Activated CD4-positive, alpha-beta memory T cell treated with anti-CD3 and anti-CD28 coated beads, Interleukin-2, amount 10 ng/mL, durations not matched to agents 7 days and 5 days (primary cell): ENCODE data around the gene TCHP. TPM values are rescaled to one million over a fixed set of nuclear protein-coding genes. Genes with fewer than 3 reads are reported as not detected.
"Not testable (repeated sequence)": the region's sequence is repeated elsewhere in the genome, so short reads cannot be mapped to it uniquely, and the experiment has no call there.

Experiments used
- CTCF ChIA-PET: fragments of 350-600 bp; sonication (Branson Sonifier 250); formaldehyde crosslinking; loops from one replicate; lab custom pipeline; 2021; ENCODE audit warnings: antibody characterized with exemption, inconsistent platforms; lab: Charles Lee
- POLR2A ChIA-PET: fragments of 350-600 bp; sonication (Branson Sonifier 250); formaldehyde crosslinking; loops from one replicate; lab custom pipeline; 2021; ENCODE audit warnings: antibody characterized with exemption; lab: Charles Lee
- DNase-seq: peaks from one replicate; pipeline ENCODE4 v3.0.0-alpha.2; 2020
- H3K27ac Mint-ChIP-seq: one replicate; pipeline ENCODE4 v1.8.0; 2021; ENCODE audit warnings: mild to moderate bottlenecking, mixed read lengths
- H3K27me3 Mint-ChIP-seq: one replicate; pipeline ENCODE4 v1.8.0; 2021; ENCODE audit warnings: mixed read lengths
- H3K36me3 Mint-ChIP-seq: one replicate; pipeline ENCODE4 v1.8.0; 2021; ENCODE audit warnings: low read depth, mixed read lengths
- H3K4me1 Mint-ChIP-seq: one replicate; pipeline ENCODE4 v1.8.0; 2021; ENCODE audit warnings: mixed read lengths
- H3K4me3 Mint-ChIP-seq: one replicate; pipeline ENCODE4 v1.8.0; 2021; ENCODE audit warnings: mild to moderate bottlenecking, mixed read lengths
- H3K9me3 Mint-ChIP-seq: one replicate; pipeline ENCODE4 v1.8.0; 2021; ENCODE audit warnings: mixed read lengths
- total RNA-seq, 2 experiments: library from RNA; stranded (reverse); gene quantifications; one replicate each; pipeline ENCODE4 v1.2.3, GENCODE V29; 2021

TCHP gene
- total RNA-seq, 2 experiments from 2014 or later: 35.0 to 35.3 TPM

DNA sequence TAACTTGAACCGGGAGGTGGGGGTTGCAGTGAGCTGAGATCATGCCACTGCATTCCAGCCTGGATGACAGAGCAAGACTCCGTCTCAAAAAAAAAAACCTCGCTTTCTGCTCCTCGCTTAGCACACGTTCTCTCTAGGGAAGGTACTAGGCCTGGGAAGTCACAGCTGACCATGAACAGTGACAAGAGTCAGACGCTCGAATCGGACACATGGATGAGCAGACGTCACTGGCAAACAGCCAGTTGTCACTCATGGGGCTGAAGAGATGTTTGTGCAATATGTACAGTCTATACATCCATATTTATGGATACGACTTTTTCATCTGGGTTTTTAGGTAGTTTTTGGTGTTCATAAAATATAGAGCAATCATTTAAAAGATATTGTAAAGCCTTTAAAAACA is 19.4 kb downstream of the TCHP start:
- Mint-ChIP-seq H3K27me3 (no peaks in the 10 kb centered on the region), H3K4me3 (no peak overlapping the region), H3K4me1 (no peaks in the 10 kb centered on the region), H3K9me3 (no peaks in the 10 kb centered on the region), H3K36me3 (peaks cover 59% of the 10 kb centered on the region), H3K27ac (no peak overlapping the region)
- no peak for DNase-seq
- POLR2A ChIA-PET: interaction anchor here (0.6 to 1.9 kb wide), 3 partner anchors 16 to 312 kb away, joined by 3 to 7 read pairs (median 3); partner anchors contain the start of gene TCHP
- CTCF ChIA-PET: interaction anchor here (0.9 to 1.5 kb wide), 3 partner anchors 9 to 74 kb away, joined by 3 to 5 read pairs (median 3); no protein-coding TSS in a partner anchor

DNA sequence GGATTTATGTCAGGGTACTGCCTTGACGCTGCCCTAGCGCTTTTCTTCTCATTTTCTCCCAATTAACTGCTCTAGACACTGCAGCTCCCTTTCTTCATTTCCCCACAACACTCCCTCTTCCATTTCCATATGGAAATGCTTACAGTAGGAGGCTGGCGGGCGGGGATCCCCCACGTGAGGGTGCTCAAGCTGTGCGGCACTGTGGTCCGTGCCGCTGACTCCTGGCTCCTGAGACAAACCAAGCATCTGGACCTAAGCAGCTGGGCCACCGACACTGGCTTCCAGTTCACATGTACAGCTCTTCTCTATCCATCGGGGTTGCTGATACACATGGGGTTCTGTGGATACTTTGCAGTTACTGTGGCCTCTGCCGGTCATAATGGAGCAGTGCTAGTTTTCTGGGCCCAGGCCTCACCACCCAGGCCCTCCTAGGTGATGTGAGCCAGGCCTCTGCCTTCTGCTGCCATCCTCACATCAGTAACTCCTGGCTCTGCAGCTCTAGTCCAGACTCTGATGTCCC is 20.2 kb downstream of the TCHP start:
- CTCF ChIA-PET: interaction anchor here (0.9 to 1.5 kb wide), 4 partner anchors 8 to 75 kb away, joined by 3 to 5 read pairs (median 3); no protein-coding TSS in a partner anchor
- Mint-ChIP-seq H3K4me3 (no peak overlapping the region), H3K27me3 (no peaks in the 10 kb centered on the region), H3K27ac (no peak overlapping the region), H3K9me3 (no peaks in the 10 kb centered on the region), H3K36me3 (peaks cover 55% of the 10 kb centered on the region), H3K4me1 (no peaks in the 10 kb centered on the region)
- DNase-seq: no peak
- POLR2A ChIA-PET: interaction anchor here (1.2 to 1.9 kb wide), 2 partner anchors 17 to 20 kb away, joined by 3 to 7 read pairs; partner anchors contain the start of gene TCHP

DNA sequence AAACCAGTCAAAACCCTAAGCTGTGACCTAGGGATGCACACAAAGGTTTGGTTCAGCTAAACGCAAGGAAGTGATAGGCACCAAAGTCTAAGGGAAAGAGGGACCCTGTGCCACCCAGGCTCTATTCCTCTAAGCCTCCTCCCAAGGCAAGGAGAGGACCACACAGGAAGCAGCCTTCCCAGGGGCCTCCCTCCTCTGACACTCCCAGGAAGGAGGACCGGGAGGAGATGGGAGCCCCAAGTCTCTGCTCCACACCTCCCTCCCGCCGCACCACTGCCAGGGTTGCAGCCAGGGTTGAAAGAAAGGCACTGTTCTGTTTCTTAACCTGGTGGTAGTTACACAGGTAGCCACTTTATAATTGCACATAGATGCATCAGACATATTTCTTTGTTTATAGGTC is 21.9 kb downstream of the TCHP start:
- ChIA-PET POLR2A (no interaction called here), CTCF (interaction anchor here (0.8 kb wide), 1 partner anchor 68 kb away, joined by 3 read pairs; no protein-coding TSS in a partner anchor)
- H3K4me1 Mint-ChIP-seq: no peaks in the 10 kb centered on the region
- peaks cover 40% of the 10 kb centered on the region for H3K36me3 Mint-ChIP-seq
- no peak overlapping the region for H3K27ac Mint-ChIP-seq
- DNase-seq: no peak
- no peaks in the 10 kb centered on the region for H3K9me3 Mint-ChIP-seq
- no peaks in the 10 kb centered on the region for H3K27me3 Mint-ChIP-seq
- H3K4me3 Mint-ChIP-seq: no peak overlapping the region

DNA sequence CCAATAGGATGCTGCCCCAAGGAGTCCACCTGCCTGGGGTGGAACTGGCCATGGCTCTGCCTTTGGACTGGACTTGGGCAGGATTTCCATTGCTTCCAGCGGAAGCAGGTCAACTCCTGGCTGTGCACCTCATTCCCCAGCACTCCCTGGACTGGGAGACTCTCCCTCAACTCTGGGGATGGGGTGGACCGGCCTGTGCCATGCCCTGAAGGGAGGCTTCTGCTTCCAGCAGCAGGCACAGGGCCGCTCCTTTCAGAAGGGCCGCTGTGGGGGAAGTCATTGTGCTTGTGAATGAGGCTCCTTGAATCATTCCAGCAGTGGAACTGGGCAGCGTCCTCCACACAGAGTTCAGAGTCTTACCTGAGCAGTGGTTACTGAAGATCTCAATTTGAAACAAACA is 23.0 kb downstream of the TCHP start:
- ChIA-PET POLR2A (no interaction called here), CTCF (no interaction called here)
- DNase-seq: no peak
- H3K27ac Mint-ChIP-seq: no peak overlapping the region
- no peak overlapping the region for H3K4me3 Mint-ChIP-seq
- H3K27me3 Mint-ChIP-seq: no peaks in the 10 kb centered on the region
- no peaks in the 10 kb centered on the region for H3K4me1 Mint-ChIP-seq
- no peaks in the 10 kb centered on the region for H3K9me3 Mint-ChIP-seq
- H3K36me3 Mint-ChIP-seq: peaks cover 36% of the 10 kb centered on the region

DNA sequence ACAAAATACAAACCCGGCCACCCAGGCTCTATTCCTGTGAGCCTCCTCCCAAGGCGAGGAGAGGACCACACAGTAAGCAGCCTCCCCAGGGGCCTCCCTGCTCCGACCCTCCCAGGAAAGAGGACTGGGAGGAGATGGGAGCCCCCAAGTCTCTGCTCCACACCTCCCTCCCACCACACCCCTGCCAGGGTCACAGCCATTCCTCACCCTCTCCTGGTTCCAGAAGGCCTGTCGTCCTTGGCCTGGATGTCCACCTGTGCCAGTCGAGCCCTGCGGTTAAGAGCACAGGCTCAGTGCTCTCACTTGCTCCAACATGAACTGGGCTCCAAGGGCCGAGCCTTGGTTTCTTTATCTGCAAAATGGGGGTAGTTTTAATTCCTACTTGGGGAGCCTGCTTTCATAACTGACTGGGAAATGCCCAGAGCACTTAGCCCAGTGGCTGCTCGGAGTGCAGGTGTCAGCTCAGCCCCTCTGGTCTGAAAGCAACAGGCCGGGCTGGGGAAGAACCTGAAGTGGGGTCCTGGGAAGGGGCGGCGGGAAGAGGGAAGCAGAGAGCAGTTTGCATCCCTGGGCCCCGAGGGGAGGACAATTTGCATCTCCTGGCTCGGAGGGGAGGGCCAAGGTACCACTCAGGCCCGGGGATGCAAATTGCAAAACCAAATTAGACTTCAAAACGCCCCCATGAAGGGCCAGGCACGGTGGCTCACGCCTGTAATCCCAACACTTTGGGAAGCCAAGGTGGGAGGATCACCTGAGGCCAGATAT is 23.6 kb downstream of the TCHP start:
- Mint-ChIP-seq H3K27ac (no peak overlapping the region), H3K9me3 (no peaks in the 10 kb centered on the region), H3K36me3 (peaks cover 34% of the 10 kb centered on the region), H3K27me3 (no peaks in the 10 kb centered on the region), H3K4me3 (no peak overlapping the region), H3K4me1 (no peaks in the 10 kb centered on the region)
- DNase-seq: no peak
- ChIA-PET POLR2A (no interaction called here), CTCF (interaction anchor here (6.8 kb wide), 1 partner anchor 70 kb away, joined by 38 read pairs; no protein-coding TSS in a partner anchor)

DNA sequence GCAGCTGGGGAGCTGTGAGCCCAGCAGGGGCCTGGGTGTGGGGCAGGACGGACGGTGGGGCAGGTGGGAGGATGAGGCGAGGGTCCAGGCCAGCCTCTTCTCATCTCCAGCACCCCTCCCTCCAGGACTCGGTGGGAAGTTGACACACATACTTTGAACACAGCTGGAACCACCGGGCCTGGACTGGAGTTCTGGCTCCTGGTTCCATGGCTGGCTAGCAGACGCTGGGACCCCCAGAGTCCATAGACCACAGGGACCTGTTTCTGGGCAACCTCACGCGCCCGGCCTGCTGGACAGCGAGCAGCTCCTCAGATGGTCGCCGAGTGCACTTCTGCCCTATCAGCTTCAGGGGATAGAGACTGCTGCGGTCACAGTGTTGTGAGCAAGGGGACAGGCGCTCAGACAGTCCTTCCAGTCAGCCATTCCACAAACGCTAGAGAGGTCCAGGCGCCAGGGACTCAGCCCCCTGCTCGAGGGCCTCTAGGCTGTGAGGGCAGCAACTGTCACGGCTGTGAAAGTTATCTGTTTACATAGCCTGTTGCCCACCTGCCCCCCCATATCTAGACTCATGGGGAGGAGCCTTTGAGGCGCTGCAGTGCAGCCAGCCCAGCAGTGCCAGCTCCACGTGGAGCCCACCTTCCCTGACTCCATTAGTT is 25.2 kb downstream of the TCHP start:
- Mint-ChIP-seq H3K4me3 (no peak overlapping the region), H3K36me3 (peaks cover 29% of the 10 kb centered on the region), H3K27me3 (no peaks in the 10 kb centered on the region), H3K27ac (no peak overlapping the region), H3K9me3 (no peaks in the 10 kb centered on the region), H3K4me1 (no peaks in the 10 kb centered on the region)
- ChIA-PET POLR2A (no interaction called here), CTCF (interaction anchor here (6.8 kb wide), 1 partner anchor 72 kb away, joined by 38 read pairs; no protein-coding TSS in a partner anchor)
- DNase-seq: no peak

DNA sequence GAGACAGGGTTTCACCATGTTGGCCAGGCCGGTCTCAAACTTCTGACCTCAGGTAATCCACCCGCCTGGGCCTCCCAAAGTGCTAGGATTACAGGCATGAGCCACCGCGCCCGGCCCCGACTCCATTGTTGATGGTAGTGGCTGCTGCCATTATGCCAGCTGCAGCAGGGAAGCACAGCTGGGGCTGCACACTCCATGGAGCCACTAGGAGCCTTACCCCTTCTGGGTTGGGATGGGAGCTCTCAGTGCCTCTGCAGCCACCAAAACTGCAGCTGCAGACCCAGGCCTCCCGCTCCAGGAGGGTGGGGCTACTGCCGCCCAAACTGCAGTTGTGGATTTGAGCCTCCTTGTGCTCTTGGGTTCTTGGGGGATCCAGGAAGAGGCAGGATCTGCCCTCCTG is 25.9 kb downstream of the TCHP start:
- CTCF ChIA-PET: interaction anchor here (6.8 kb wide), 1 partner anchor 73 kb away, joined by 38 read pairs; no protein-coding TSS in a partner anchor
- POLR2A ChIA-PET: no interaction called here
- Mint-ChIP-seq H3K36me3 (peaks cover 24% of the 10 kb centered on the region), H3K27ac (no peak overlapping the region), H3K9me3 (no peaks in the 10 kb centered on the region), H3K4me1 (no peaks in the 10 kb centered on the region), H3K4me3 (no peak overlapping the region), H3K27me3 (no peaks in the 10 kb centered on the region)
- DNase-seq: no peak

DNA sequence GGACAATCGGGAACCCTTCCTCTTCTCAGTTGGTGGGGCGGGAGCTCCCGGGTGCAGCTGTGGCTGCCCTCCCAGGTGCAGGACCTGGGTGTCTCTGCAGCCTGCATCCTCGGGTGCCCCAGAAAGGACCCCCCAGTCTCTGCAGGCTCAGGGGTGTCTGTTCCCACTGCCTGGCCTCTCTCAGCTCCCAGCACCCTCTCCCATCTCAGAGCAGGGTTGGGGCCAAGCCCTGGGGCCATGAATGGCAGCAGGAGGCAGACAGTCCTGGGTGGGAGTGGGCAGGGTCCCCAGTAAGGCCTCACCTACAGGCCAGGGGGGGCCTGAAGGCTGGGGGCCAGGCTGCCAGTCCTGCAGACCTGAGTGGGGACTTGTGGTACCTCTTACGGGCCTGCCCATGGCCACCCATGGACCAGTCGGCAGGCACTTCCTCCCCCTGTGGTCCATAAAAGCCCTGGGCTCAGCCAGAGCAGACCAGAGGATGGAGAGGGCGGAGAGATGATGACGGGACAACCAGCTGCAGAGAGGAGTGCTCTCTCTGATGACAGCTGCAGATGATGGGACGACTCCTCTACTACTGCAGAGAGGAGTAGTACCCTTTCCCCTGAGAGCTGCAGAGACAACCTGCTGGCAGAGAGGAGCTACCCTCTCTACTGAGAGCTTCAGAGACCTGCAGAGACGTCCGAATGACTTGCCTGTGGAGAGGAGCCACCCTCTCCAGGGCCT is 26.6 kb downstream of the TCHP start:
- Mint-ChIP-seq H3K36me3 (peaks cover 28% of the 10 kb centered on the region), H3K4me3 (no peak overlapping the region), H3K27me3 (no peaks in the 10 kb centered on the region), H3K9me3 (no peaks in the 10 kb centered on the region), H3K4me1 (no peaks in the 10 kb centered on the region), H3K27ac (no peak overlapping the region)
- ChIA-PET POLR2A (interaction anchor here (1.1 kb wide), 1 partner anchor 74 kb away, joined by 4 read pairs; no protein-coding TSS in a partner anchor), CTCF (interaction anchor here (0.7 to 6.8 kb wide), 3 partner anchors 14 to 81 kb away, joined by 5 to 38 read pairs (median 12); no protein-coding TSS in a partner anchor)
- DNase-seq: no peak

DNA sequence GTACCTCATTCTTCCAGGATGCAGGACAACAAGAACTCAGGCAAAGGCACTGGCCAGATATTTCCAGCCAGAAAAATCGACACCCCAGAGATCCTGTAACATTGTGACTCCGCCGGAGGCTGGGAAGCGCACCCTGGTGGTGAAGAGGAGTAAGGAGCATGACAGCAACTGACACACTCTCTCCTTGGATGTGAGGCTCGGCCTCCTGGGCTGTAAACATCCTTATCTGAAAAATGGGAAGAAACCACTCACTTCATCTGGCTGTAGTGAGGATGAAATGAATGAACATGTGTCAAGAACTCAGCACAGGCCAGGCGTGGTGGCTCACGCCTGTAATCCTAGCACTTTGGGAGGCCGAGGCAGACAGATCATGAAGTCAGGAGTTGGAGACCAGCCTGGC is 27.5 kb downstream of the TCHP start:
- peak; percentile 51 for DNase-seq
- ChIA-PET CTCF (interaction anchor here (0.8 to 6.8 kb wide), 7 partner anchors 9 to 107 kb away, joined by 3 to 38 read pairs (median 5); no protein-coding TSS in a partner anchor), POLR2A (interaction anchor here (1.1 kb wide), 1 partner anchor 75 kb away, joined by 4 read pairs; no protein-coding TSS in a partner anchor)
- no peaks in the 10 kb centered on the region for H3K4me1 Mint-ChIP-seq
- no peaks in the 10 kb centered on the region for H3K27me3 Mint-ChIP-seq
- H3K36me3 Mint-ChIP-seq: peaks cover 36% of the 10 kb centered on the region
- H3K4me3 Mint-ChIP-seq: no peak overlapping the region
- H3K9me3 Mint-ChIP-seq: no peaks in the 10 kb centered on the region
- H3K27ac Mint-ChIP-seq: no peak overlapping the region

DNA sequence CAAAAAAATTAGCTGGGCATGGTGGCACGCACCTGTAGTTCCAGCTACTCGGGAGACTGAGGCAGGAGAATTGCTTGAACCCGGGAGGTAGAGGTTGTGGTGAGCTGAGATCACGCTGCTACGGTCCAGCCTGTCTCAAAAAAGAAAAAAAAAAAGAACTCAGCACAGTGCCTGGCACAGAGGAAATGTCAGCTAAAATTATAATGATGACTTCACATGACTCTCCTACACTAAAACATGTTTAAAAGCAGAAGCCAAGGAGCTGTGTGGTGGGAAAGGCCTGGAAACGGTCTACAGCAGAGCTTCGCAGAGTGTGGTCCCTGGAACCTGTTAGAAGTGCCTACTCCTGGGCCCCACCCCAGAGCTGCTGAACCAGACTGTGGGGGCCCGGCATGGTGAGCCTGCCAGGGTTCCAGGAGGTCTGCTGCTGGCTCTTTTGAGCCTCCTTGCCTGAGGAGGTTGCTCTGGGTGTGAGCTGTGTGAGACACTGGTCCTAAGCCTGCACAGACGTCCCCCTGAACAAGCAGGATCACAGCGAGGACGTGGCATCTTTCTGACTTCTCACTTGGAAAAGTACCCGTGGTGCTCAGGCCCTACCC is 28.1 kb downstream of the TCHP start:
- peaks cover 41% of the 10 kb centered on the region for H3K36me3 Mint-ChIP-seq
- H3K4me1 Mint-ChIP-seq: no peaks in the 10 kb centered on the region
- no peak overlapping the region for H3K27ac Mint-ChIP-seq
- no peak overlapping the region for H3K4me3 Mint-ChIP-seq
- CTCF ChIA-PET: interaction anchor here (0.8 to 6.8 kb wide), 12 partner anchors 8 to 122 kb away, joined by 3 to 38 read pairs (median 3); no protein-coding TSS in a partner anchor
- POLR2A ChIA-PET: interaction anchor here (1.0 to 1.4 kb wide), 2 partner anchors 25 to 27 kb away, joined by 3 to 4 read pairs; no protein-coding TSS in a partner anchor
- DNase-seq: no peak
- H3K9me3 Mint-ChIP-seq: no peaks in the 10 kb centered on the region
- H3K27me3 Mint-ChIP-seq: no peaks in the 10 kb centered on the region

DNA sequence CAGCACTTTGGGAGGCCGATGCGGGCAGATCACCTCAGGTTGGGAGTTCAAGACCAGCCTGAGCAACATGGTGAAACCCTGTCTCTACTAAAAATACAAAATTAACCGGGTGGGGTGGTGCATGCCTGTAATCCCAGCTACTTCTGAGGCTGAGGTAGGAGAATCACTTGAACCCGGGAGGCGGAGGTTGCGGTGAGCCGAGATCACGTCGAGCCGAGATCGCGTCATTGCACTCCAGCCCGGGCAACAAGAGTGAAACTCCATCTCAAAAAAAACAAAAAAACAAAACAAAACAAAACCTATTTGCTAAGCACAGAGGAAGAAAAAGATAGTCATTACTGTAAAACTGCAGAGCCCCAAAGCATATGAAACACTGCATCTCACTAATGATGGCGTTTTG is 29.3 kb downstream of the TCHP start:
- not testable (repeated sequence) for DNase-seq, H3K9me3 Mint-ChIP-seq, H3K27me3 Mint-ChIP-seq, H3K27ac Mint-ChIP-seq, H3K4me3 Mint-ChIP-seq, H3K4me1 Mint-ChIP-seq
- POLR2A ChIA-PET: interaction anchor here (1.4 kb wide), 1 partner anchor 28 kb away, joined by 4 read pairs; no protein-coding TSS in a partner anchor
- CTCF ChIA-PET: interaction anchor here (1.4 to 6.8 kb wide), 5 partner anchors 11 to 84 kb away, joined by 3 to 38 read pairs (median 5); no protein-coding TSS in a partner anchor
- peaks cover 48% of the 10 kb centered on the region for H3K36me3 Mint-ChIP-seq
